ENCODE results near the gene MIDN. TPM values are rescaled to one million over a fixed set of nuclear protein-coding genes. Genes with fewer than 3 reads are reported as not detected.
"Not testable (repeated sequence)": the region's sequence is repeated elsewhere in the genome, so short reads cannot be mapped to it uniquely, and the experiment has no call there.

MIDN gene
- total RNA-seq, 1 experiment from 2014 or later: 118 TPM

GRCh38 chr19:1246265-1247087, 1.9 kb upstream of the MIDN start:
- not testable (repeated sequence) for H3K4me3 ChIP-seq (ENCODE audit: low read depth in 2 of 2, low read length in 2 of 2)

GRCh38 chr19:1247748-1248138, 640 bp upstream of the MIDN start:
- CTCF ChIA-PET: no interaction called here
- intact Hi-C loops (cut with micrococcal nuclease; ENCODE audit: unreplicated experiment) (no loop called here), in situ Hi-C loops (cut with HindIII; ENCODE audit: low pct_unique_long_range_greater_than_20kb, low sequenced_read_pairs) (no loop called here)
- H3K27me3 ChIP-seq (ENCODE audit: control insufficient read depth, insufficient read depth, low read length): no peaks in the 10 kb centered on the region
- no TSS peak for BruUV-seq (replicated peaks)
- no peaks in the 10 kb centered on the region for H3K9me3 ChIP-seq (ENCODE audit: control insufficient read depth, insufficient read depth, low read depth, low read length)
- H3K27ac ChIP-seq (ENCODE audit: low read length): peak overlapping the region; percentile 46
- TF ChIP-seq TCF7L2 (IDR thresholded peaks at IDR 0.05; ENCODE audit: low read depth, low read length) (no peak), CTCF (IDR thresholded peaks at IDR 0.05) (peak; percentile 5; the same call in 1 of the 2 replicates), SIN3A (IDR thresholded peaks at IDR 0.05; ENCODE audit: borderline replicate concordance, insufficient read depth, low read depth, low read length) (no peak), REST (IDR thresholded peaks at IDR 0.05; ENCODE audit: insufficient read depth in 1 of 2, low read depth in 2 of 2, low read length in 1 of 2) (no peak), POLR2AphosphoS5 (IDR thresholded peaks at IDR 0.05; ENCODE audit: low read depth, low read length) (0 out of 2 replicates have a peak, but pooled peaks have one; percentile 11)
- DNase-seq (ENCODE audit: low read depth, low spot score) (no peak), ATAC-seq (peak; percentile 3)
- H3K4me3 ChIP-seq (ENCODE audit: low read depth in 2 of 2, low read length in 2 of 2): peak overlapping the region; percentile 51 to 52
- POLR2A ChIA-PET: no interaction called here
- peaks cover 23% of the 10 kb centered on the region for H3K4me1 ChIP-seq (ENCODE audit: control insufficient read depth, insufficient read depth, low read length)
- H3K36me3 ChIP-seq (ENCODE audit: control insufficient read depth, insufficient read depth, low read length): peaks cover 5% of the 10 kb centered on the region; the same call in 1 of the 2 replicates

More at GRCh38 chr19:1246265-1247087, 1.9 kb upstream of the MIDN start:
- POLR2A ChIA-PET; intact Hi-C loops (cut with micrococcal nuclease; ENCODE audit: unreplicated experiment); H3K36me3 ChIP-seq (ENCODE audit: control insufficient read depth, insufficient read depth, low read length); H3K27me3 ChIP-seq (ENCODE audit: control insufficient read depth, insufficient read depth, low read length); ATAC-seq; in situ Hi-C loops (cut with HindIII; ENCODE audit: low pct_unique_long_range_greater_than_20kb, low sequenced_read_pairs); DNase-seq (ENCODE audit: low read depth, low spot score); BruUV-seq (replicated peaks); H3K9me3 ChIP-seq (ENCODE audit: control insufficient read depth, insufficient read depth, low read depth, low read length): not testable (repeated sequence)
- H3K27ac ChIP-seq (ENCODE audit: low read length): peak overlapping the region; percentile 5
- TF ChIP-seq CTCF (IDR thresholded peaks at IDR 0.05): peak; percentile 21; the same call in 1 of the 2 replicates
- peaks cover 23% of the 10 kb centered on the region for H3K4me1 ChIP-seq (ENCODE audit: control insufficient read depth, insufficient read depth, low read length)
- CTCF ChIA-PET: interaction anchor here (1.1 kb wide), 1 partner anchor 20 kb away, joined by 12 read pairs; no protein-coding TSS in a partner anchor

Data from Panc1 (cell line).